ENCODE measurements around the gene LRRC56.
A peak's percentile ranks its signal among the peaks of the same experiment; 100 is the strongest.

LRRC56 gene

DNA sequence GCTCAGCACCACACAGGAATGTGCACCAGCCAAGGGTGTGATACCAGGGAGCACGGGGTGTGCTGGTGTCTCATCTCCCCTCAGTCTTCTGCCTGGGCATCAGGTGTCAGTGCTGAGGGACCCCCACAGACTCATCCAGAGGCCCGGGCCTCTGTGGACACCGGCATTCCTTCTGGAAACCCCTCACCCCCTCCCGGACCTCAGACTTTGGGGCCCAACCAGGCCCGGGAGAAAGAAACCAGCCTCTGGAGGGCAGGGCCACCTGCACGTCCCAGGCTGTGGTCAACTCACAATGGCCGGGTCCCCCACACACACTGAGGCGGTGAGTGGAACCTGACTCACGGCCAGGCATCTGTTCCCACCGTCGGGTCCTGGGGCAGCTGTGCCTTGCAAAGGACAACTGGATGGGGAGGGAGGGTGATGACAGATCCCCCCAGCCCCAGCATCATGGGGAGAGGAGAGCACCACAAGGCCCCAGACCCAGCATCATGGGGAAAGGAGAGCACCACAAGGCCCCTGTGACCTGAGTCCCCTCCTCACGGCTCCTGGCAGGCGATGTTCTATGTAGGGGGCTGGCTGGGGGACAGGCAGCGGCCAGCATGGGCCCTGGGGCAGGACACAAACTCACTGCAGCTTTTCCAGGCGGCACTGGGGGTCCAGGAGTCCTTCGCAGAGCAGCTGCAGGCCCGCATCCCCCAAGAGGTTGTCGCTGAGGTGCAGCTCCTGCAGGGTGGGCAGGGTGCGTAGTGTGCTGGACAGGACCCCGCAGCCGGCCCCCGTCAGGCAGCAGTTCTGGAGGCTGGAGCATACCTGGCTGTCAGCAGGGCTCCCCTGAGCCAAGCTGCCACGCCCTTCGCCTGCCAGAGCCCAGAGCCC is 37.9 kb upstream of the LRRC56 start:
- in situ Hi-C loops (cut with MboI; ENCODE audit: low pct_unique_long_range_greater_than_20kb, low sequenced_read_pairs): no loop called here
- DNase-seq: no peak

DNA sequence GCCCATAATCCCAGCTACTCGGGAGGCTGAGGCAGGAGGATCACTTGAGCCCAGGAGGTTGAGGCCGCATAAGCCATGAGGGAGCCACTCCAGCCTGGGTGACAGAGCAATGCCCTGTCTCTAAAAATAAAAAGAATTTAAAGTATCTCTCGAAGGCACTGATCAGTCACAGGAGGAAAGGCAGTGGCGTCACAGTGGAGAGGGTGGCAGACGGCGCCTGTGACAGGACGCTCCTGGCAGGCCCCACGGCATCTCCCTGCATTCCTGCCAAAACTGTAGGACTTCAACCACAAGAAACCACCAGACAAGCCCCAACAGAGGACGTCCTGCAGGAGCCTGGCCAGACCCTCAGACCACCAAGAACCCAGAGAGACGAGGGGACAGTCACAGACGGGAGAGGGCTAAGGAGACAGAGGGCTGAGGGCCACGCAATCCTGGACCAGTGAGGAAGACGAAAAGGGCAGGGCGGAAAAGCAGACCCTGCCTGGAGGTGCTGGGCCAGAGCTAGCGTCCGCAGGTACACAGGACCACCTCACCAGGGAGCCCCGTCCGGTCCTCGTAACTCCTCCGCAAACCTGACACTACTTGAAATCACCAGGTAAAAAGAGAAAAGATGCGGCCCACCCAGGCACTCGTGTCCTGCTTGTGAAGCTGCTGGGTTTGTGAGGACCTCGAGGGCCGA is 36.2 kb upstream of the LRRC56 start:
- in situ Hi-C loops (cut with MboI; ENCODE audit: low pct_unique_long_range_greater_than_20kb, low sequenced_read_pairs): no loop called here
- no peak for DNase-seq

- no peak for DNase-seq
- in situ Hi-C loops (cut with MboI; ENCODE audit: low pct_unique_long_range_greater_than_20kb, low sequenced_read_pairs): no loop called here
Measured at GRCh38 chr11:501683-502287, 35.5 kb upstream of the LRRC56 start.

GRCh38 chr11:502288-503178 is 34.8 kb upstream of the LRRC56 start:
- in situ Hi-C loops (cut with MboI; ENCODE audit: low pct_unique_long_range_greater_than_20kb, low sequenced_read_pairs): no loop called here
- no peak for DNase-seq

DNA sequence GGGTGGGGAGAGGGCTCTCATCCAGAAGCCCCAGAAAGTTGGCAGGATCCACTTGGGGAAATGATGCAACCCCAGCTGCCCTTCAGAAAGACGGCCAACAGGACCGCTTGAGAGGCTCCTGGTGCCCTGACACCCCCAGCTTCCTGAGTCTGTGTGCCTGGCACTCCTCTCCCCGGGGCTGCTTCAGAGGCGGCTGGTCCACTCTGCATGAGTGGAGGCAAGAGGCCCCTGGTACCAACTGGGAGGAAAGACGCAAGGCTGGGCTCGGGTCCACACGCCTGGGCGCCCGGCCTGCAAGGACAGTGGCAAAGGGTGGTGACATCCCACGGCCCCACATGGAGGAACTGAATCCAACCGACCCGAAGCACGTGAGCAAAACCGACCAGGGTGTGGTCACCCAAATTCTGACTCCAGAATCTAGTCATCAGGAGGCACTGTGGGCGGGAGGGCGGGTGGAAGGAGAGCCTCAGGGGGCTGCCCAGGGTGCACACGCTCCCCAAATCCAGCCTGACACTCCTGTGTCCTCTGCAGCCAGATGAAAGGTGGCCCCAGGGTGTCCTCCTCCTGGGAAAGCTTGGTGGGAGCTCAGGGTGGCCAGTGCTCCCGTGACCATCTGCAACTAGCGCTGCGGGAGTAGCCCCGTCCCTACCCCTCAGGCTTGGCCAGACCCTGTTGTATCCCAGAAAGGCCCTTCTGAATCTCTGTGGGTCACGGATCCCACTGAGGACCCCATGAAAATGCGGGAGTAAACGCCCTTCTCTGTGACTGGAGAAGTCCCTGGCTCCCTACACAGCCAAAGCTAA is 33.9 kb upstream of the LRRC56 start:
- no peak for DNase-seq
- in situ Hi-C loops (cut with MboI; ENCODE audit: low pct_unique_long_range_greater_than_20kb, low sequenced_read_pairs): no loop called here

- DNase-seq: no peak
- in situ Hi-C loops (cut with MboI; ENCODE audit: low pct_unique_long_range_greater_than_20kb, low sequenced_read_pairs): no loop called here
Measured at GRCh38 chr11:504053-504993, 33.0 kb upstream of the LRRC56 start.

DNA sequence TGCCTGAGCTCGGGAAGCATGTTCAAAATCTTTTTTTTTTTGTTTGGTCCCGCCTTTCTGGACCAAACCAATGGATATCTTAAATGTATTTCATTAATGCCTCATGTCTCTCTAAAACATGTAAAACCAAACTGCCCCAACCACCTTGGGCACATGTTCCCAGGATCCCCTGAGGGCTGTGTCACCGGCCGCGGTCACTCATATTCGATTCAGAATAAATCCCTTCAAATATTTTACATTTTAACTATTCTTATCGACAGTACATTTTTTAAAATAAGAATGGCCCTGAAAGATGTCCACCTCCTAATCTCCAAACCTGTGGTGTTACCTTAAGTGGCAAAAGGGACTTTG is 32.4 kb upstream of the LRRC56 start:
- in situ Hi-C loops (cut with MboI; ENCODE audit: low pct_unique_long_range_greater_than_20kb, low sequenced_read_pairs): no loop called here
- no peak for DNase-seq

DNA sequence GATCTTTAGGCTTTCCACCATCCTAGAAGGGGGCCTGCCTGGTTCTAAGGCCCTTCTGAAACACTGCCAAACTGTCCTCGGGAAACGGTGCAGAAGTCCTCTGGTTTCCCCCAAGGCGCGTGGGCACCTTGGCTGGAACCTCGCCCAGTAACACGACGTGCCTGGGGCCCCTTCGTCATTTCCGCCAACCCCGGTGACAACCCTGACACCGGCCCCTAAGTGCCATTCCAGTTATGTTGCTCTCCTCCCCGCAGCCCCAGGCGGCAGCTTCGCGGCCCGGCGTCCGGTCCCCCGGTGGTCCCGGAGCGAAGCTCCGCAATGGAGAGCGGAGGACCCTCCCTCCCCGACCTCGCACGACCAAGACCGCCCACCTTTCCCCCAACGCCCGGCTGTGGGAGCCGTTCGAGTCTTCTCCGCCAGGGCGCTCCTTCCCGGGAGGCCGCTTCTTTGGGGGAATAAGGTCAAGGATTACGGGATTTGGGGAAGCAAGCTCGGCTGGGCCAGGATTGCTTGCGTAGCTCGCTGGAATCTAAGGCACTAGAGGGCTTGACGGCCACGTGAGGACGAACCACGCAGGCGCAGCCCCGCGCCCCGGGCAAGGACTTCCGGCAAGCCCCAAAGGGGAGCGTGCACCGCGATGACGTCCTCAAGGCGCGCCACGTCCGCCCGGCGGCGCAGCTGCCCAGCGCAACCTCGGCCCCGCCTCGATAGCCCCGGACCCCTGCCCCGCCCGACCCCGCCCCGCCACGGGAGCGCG is 30.9 kb upstream of the LRRC56 start:
- DNase-seq: peak; percentile 93
- in situ Hi-C loops (cut with MboI; ENCODE audit: low pct_unique_long_range_greater_than_20kb, low sequenced_read_pairs): no loop called here

DNA sequence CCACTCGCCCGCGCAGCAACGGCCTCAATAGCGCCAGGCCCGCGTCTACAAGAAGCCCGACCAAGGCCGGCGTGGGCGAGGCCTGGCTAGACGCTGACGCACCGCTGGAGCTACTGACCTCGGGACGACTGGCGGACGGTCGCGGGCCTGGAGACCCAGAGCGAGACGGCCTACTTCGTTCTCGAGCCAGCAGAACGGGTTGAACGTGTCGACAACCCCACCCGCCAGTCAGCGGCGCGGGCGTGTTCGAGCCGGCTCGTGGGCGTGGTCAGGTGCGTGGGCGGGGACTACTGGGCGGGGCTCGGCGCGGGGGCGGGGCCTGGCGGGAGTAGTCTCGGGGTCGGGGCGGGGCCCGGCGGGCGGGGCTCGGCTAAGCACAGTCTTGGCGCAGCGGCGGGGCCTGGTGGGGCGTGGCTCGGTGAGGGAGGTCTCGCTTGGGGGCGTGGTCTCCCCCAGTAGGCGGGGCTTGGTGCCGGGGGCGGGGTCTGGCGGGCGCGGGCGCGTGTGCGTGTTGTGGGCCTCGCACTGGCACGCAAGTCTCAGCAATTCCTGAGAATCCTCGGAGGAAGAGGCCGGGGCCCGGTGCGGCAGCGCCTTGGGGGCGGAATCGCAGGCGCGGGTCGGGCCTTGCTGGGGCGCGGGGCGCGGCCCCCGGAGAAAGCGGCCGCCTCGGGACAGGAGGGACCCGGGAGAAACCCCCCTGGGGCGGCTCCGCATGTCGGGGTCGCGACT is 30.2 kb upstream of the LRRC56 start, which contains the start of gene RNH1:
TSS of gene RNH1 (minus strand) at position 248 of the 732 bp plus-strand sequence. CDS start 5,080 bp downstream, outside the sequence.
- in situ Hi-C loops (cut with MboI; ENCODE audit: low pct_unique_long_range_greater_than_20kb, low sequenced_read_pairs): no loop called here
- peak; percentile 75 for DNase-seq

GRCh38 chr11:507727-508515 is 29.4 kb upstream of the LRRC56 start:
- DNase-seq: no peak
- in situ Hi-C loops (cut with MboI; ENCODE audit: low pct_unique_long_range_greater_than_20kb, low sequenced_read_pairs): no loop called here

GRCh38 chr11:508956-509355 is 28.4 kb upstream of the LRRC56 start:
- in situ Hi-C loops (cut with MboI; ENCODE audit: low pct_unique_long_range_greater_than_20kb, low sequenced_read_pairs): no loop called here
- no peak for DNase-seq

DNA sequence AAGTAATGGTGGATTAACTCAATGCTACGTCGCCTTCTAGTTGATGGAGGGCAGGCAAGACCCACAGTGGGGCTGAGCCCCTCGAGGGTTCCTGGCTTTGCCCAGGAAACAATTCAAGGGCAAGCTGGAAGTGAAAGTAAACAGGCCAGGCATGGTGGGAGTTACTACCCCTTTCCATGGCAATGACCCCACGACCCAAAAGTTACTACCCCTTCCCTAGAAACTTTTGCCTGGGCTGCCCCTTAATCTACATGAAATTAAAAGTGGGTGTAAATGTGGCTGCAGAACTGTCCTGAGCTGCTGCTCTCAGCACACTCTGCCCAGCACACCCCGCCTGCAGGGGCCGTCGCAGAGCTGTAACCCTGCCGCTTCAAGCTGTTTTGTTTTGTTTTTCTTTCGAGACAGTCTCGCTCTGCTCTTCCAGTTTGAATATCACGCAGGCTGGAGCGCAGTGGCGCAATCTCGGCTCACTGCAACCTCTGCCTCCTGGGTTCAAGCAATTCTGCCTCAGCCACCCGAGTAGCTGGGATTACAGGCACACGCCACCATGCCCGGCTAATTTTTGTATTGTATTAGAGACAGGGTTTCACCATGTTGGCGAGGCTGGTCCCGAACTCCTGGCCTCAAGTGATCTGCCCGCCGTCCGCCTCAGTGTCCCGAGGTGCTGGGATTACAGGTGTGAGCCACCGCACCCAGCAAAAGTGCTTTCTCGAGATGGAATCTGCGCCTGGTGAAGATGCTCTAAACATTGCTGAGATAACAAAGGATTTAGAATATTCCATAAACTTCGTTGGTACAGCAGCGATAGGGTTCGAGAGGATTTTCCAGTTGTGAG is 24.3 kb upstream of the LRRC56 start:
- in situ Hi-C loops (cut with MboI; ENCODE audit: low pct_unique_long_range_greater_than_20kb, low sequenced_read_pairs): no loop called here
- DNase-seq: no peak

GRCh38 chr11:514606-515005 is 22.7 kb upstream of the LRRC56 start:
- no peak for DNase-seq
- in situ Hi-C loops (cut with MboI; ENCODE audit: low pct_unique_long_range_greater_than_20kb, low sequenced_read_pairs): no loop called here

DNA sequence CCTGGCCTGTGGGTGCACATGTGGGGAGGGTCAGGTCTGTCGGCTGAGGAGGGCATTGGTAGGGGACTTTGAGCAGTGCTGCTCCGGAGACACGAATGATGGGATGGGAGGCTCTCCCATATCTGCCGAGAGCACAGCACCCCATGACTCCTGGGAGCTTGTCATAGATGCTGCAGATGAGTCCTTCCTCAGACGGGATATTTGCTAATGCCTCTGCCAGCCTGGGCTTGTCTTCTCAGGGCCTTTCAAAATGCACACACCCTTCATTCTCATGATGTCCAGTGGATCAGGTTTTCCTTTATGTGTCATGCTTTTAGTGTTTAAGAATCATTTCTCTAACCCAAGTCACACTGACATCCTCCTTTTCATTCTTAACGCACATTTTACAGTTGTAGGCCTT is 22.2 kb upstream of the LRRC56 start:
- in situ Hi-C loops (cut with MboI; ENCODE audit: low pct_unique_long_range_greater_than_20kb, low sequenced_read_pairs): no loop called here
- DNase-seq: no peak

GRCh38 chr11:516400-516799 is 20.9 kb upstream of the LRRC56 start:
- DNase-seq: no peak
- in situ Hi-C loops (cut with MboI; ENCODE audit: low pct_unique_long_range_greater_than_20kb, low sequenced_read_pairs): no loop called here

Data from KBM-7 (cell line).